ENCODE results near the gene OR2V1.
"Not testable (repeated sequence)": the region's sequence is repeated elsewhere in the genome, so short reads cannot be mapped to it uniquely, and the experiment has no call there.

OR2V1 gene

GRCh38 chr5:181170237-181170825, 39.4 kb upstream of the OR2V1 start:
- H3K4me3 ChIP-seq = peak overlapping the region; percentile 57
- DNase-seq (ENCODE audit: low read depth, low spot score) = no peak
- no peak for TF ChIP-seq FOXP2 (optimal IDR thresholded peaks at IDR 0.05; ENCODE audit: control extremely low read depth, extremely low read length, insufficient read depth)
- TF ChIP-seq EZH2 (IDR thresholded peaks at IDR 0.05) = no peak
- no peak for TF ChIP-seq POLR2AphosphoS5 (IDR thresholded peaks at IDR 0.05; ENCODE audit: borderline replicate concordance, low read depth, low read length)

DNA sequence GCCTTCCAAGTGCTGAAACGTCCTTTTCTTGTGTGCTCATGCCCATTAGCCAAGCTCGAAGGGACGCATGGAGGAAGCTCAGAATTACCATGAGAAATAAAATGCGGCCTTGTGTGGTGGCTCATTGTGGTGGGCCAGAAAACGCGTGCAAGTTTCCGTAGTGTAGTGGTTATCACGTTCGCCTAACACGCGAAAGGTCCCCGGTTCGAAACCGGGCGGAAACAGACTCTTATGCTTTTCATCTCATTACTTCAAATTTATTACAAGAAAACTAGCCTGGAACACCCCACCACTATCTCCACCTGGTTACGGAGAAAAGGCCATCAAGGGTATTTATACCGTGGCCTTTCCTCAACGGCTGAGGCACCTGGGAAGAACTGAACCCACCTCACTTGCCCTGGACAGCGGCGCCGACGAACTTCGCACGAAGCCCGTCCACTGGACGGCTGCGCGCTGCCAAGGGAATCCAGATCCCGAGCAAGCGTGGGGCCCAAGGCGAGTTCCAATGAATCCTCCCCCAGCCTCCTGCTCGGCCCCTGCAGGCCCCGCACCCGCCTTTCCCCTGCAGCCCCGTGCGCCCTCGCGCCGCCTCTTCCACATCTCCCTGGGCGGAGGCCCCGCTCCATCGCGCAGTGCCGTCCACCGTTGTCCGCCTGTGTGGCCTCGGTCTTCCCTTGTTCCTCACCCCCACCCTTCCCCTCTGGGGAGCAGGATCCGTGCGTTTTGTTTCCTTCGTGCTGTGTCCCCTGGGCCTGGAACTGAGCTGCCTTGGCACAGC, 38.7 kb upstream of the OR2V1 start:
- not testable (repeated sequence) for DNase-seq (ENCODE audit: low read depth, low spot score); H3K9me3 ChIP-seq (ENCODE audit: low read depth, low read length); H3K36me3 ChIP-seq (ENCODE audit: insufficient read depth, low read length); H3K9ac ChIP-seq (ENCODE audit: insufficient read length); H3K27ac ChIP-seq
- H3K4me3 ChIP-seq = peak overlapping the region; percentile 85

More at GRCh38 chr5:181170237-181170825, 39.4 kb upstream of the OR2V1 start:
- Histone ChIP-seq H3K27ac (no peak overlapping the region), H3K9me3 (ENCODE audit: low read depth, low read length) (no peaks in the 10 kb centered on the region), H3K36me3 (ENCODE audit: insufficient read depth, low read length) (no peaks in the 10 kb centered on the region), H3K9ac (ENCODE audit: insufficient read length) (no peak overlapping the region)

- TF ChIP-seq FOXP2 (optimal IDR thresholded peaks at IDR 0.05; ENCODE audit: control extremely low read depth, extremely low read length, insufficient read depth) (no peak), EZH2 (IDR thresholded peaks at IDR 0.05) (no peak), POLR2AphosphoS5 (IDR thresholded peaks at IDR 0.05; ENCODE audit: borderline replicate concordance, low read depth, low read length) (no peak)
- H3K27ac ChIP-seq = peak overlapping the region; percentile 79
- DNase-seq (ENCODE audit: low read depth, low spot score) = no peak
- no peaks in the 10 kb centered on the region for H3K9me3 ChIP-seq (ENCODE audit: low read depth, low read length)
- no peaks in the 10 kb centered on the region for H3K36me3 ChIP-seq (ENCODE audit: insufficient read depth, low read length)
- peak overlapping the region; percentile 85 for H3K4me3 ChIP-seq
- peak overlapping the region; percentile 49 for H3K9ac ChIP-seq (ENCODE audit: insufficient read length)
Measured at GRCh38 chr5:181168595-181169118, 37.7 kb upstream of the OR2V1 start.

GRCh38 chr5:181167814-181168488, 37.0 kb upstream of the OR2V1 start:
- H3K9me3 ChIP-seq (ENCODE audit: low read depth, low read length) = no peaks in the 10 kb centered on the region
- H3K9ac ChIP-seq (ENCODE audit: insufficient read length) = peak overlapping the region; percentile 49
- TF ChIP-seq FOXP2 (optimal IDR thresholded peaks at IDR 0.05; ENCODE audit: control extremely low read depth, extremely low read length, insufficient read depth) (no peak), EZH2 (IDR thresholded peaks at IDR 0.05) (no peak), POLR2AphosphoS5 (IDR thresholded peaks at IDR 0.05; ENCODE audit: borderline replicate concordance, low read depth, low read length) (no peak)
- H3K36me3 ChIP-seq (ENCODE audit: insufficient read depth, low read length) = no peaks in the 10 kb centered on the region
- peak overlapping the region; percentile 67; the same call in 1 of the 2 replicates for H3K27ac ChIP-seq
- H3K4me3 ChIP-seq = peak overlapping the region; percentile 85
- DNase-seq (ENCODE audit: low read depth, low spot score) = no peak

GRCh38 chr5:181166812-181167733, 36.1 kb upstream of the OR2V1 start:
- Histone ChIP-seq H3K36me3 (ENCODE audit: insufficient read depth, low read length) (no peaks in the 10 kb centered on the region), H3K27ac (peak overlapping the region; percentile 67), H3K9ac (ENCODE audit: insufficient read length) (no peak overlapping the region), H3K9me3 (ENCODE audit: low read depth, low read length) (no peaks in the 10 kb centered on the region), H3K4me3 (peak overlapping the region; percentile 85)
- TF ChIP-seq POLR2AphosphoS5 (IDR thresholded peaks at IDR 0.05; ENCODE audit: borderline replicate concordance, low read depth, low read length) = no peak
- TF ChIP-seq FOXP2 (optimal IDR thresholded peaks at IDR 0.05; ENCODE audit: control extremely low read depth, extremely low read length, insufficient read depth) = no peak
- no peak for TF ChIP-seq EZH2 (IDR thresholded peaks at IDR 0.05)
- DNase-seq (ENCODE audit: low read depth, low spot score) = no peak

DNA sequence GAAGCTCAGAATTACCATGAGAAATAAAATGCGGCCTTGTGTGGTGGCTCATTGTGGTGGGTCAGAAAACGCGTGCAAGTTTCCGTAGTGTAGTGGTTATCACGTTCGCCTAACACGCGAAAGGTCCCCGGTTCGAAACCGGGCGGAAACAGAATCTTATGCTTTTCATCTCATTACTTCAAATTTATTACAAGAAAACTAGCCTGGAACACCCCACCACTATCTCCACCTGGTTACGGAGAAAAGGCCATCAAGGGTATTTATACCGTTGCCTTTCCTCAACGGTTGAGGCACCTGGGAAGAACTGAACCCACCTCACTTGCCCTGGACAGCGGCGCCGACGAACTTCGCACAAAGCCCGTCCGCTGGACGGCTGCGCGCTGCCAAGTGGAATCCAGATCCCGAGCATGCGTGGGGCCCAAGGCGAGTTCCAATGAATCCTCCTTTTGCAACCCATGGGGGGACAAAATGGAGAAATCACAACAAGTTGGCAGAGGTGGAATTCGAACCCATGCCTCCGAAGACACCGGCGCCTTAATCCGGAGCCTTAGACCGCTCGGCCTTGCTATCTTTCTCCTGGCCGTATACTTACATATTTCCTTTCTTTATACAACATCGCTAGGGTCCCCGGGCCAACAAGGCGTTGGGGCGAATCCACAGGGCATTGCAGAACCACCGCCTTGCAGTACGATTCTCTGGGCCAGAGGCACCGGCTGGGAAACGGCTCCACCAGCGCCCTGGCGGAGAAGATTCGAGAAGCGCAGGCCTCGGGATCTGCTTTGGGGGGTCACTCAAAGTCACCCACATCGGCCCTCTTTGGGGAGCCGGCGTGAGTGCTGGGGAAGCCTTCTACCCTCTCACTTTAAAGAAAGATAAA, 33.3 kb upstream of the OR2V1 start:
- Histone ChIP-seq H3K4me3 (no peak overlapping the region), H3K9ac (ENCODE audit: insufficient read length) (no peak overlapping the region), H3K27ac (no peak overlapping the region), H3K9me3 (ENCODE audit: low read depth, low read length) (no peaks in the 10 kb centered on the region), H3K36me3 (ENCODE audit: insufficient read depth, low read length) (no peaks in the 10 kb centered on the region)
- no peak for TF ChIP-seq POLR2AphosphoS5 (IDR thresholded peaks at IDR 0.05; ENCODE audit: borderline replicate concordance, low read depth, low read length)
- TF ChIP-seq FOXP2 (optimal IDR thresholded peaks at IDR 0.05; ENCODE audit: control extremely low read depth, extremely low read length, insufficient read depth) = no peak
- no peak for TF ChIP-seq EZH2 (IDR thresholded peaks at IDR 0.05)
- no peak for DNase-seq (ENCODE audit: low read depth, low spot score)

DNA sequence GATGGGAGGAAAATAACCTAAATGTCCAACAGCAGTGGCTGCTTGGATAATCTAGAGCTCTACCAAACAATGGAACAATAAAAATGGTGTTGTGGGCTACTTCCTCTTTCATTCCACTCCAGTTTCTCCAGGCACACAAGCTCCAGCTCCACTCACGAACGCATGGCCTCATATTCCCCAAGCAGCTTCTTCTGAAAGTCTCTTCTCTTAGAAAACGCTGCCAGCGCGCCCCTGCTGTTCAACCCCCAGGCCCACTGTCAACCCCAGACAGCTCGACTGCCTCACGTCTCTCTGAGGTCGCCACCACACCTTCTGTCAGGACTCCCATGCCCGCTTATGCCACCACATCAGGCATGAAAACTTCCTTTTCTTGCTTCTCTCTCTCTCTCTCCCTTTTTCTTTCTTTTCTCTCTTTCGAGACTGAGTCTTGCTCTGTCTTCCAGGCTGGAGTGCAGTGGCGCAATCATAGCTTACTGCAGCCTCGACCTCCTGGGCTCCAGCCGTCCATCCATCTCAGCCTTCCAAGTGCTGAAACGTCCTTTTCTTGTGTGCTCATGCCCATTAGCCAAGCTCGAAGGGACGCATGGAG, 32.6 kb upstream of the OR2V1 start:
- Histone ChIP-seq H3K9ac (ENCODE audit: insufficient read length) (no peak overlapping the region), H3K4me3 (peak overlapping the region; percentile 43), H3K36me3 (ENCODE audit: insufficient read depth, low read length) (no peaks in the 10 kb centered on the region), H3K27ac (no peak overlapping the region), H3K9me3 (ENCODE audit: low read depth, low read length) (no peaks in the 10 kb centered on the region)
- TF ChIP-seq POLR2AphosphoS5 (IDR thresholded peaks at IDR 0.05; ENCODE audit: borderline replicate concordance, low read depth, low read length) (no peak), EZH2 (IDR thresholded peaks at IDR 0.05) (no peak), FOXP2 (optimal IDR thresholded peaks at IDR 0.05; ENCODE audit: control extremely low read depth, extremely low read length, insufficient read depth) (no peak)
- no peak for DNase-seq (ENCODE audit: low read depth, low spot score)

All from SK-N-MC (cell line).